Measurements from ENCODE around the gene NPTX2. TPM values are rescaled to one million over a fixed set of nuclear protein-coding genes. Genes with fewer than 3 reads are reported as not detected.

Gene NPTX2
- polyA plus RNA-seq, 4 donors: 2.3 to 10.2 (median 5.0) TPM

GRCh38 chr7:98616381-98617050, 569 bp upstream of the NPTX2 start:
- DNase-seq (ENCODE audit: low read depth in 4 of 4, low spot score in 3 of 4): no peak

GRCh38 chr7:98617960-98618418, 904 bp downstream of the NPTX2 start:
- no peak for DNase-seq (ENCODE audit: low read depth in 4 of 4, low spot score in 3 of 4)

GRCh38 chr7:98618786-98619185, 1.7 kb downstream of the NPTX2 start:
- DNase-seq (ENCODE audit: low read depth in 4 of 4, low spot score in 3 of 4): no peak

GRCh38 chr7:98619450-98620321, 2.6 kb downstream of the NPTX2 start:
- DNase-seq (ENCODE audit: low read depth in 4 of 4, low spot score in 3 of 4): no peak

- no peak for DNase-seq (ENCODE audit: low read depth in 4 of 4, low spot score in 3 of 4)
Observed at GRCh38 chr7:98621573-98622482, 4.7 kb downstream of the NPTX2 start.

GRCh38 chr7:98622926-98623325, 5.8 kb downstream of the NPTX2 start:
- no peak for DNase-seq (ENCODE audit: low read depth in 4 of 4, low spot score in 3 of 4)

- no peak for DNase-seq (ENCODE audit: low read depth in 4 of 4, low spot score in 3 of 4)
Observed at GRCh38 chr7:98624846-98625420, 7.8 kb downstream of the NPTX2 start.

- no peak for DNase-seq (ENCODE audit: low read depth in 4 of 4, low spot score in 3 of 4)
Observed at GRCh38 chr7:98626460-98627412, 9.7 kb downstream of the NPTX2 start.

GRCh38 chr7:98627413-98627790, 10.3 kb downstream of the NPTX2 start:
- DNase-seq (ENCODE audit: low read depth in 4 of 4, low spot score in 3 of 4): no peak

- DNase-seq (ENCODE audit: low read depth in 4 of 4, low spot score in 3 of 4): no peak
Observed at GRCh38 chr7:98628418-98628817, 11.3 kb downstream of the NPTX2 start.

GRCh38 chr7:98629001-98629431, 11.9 kb downstream of the NPTX2 start:
- no peak for DNase-seq (ENCODE audit: low read depth in 4 of 4, low spot score in 3 of 4)

GRCh38 chr7:98630149-98630548, 13.1 kb downstream of the NPTX2 start:
- no peak for DNase-seq (ENCODE audit: low read depth in 4 of 4, low spot score in 3 of 4)

- DNase-seq (ENCODE audit: low read depth in 4 of 4, low spot score in 3 of 4): no peak
Observed at GRCh38 chr7:98630770-98631169, 13.7 kb downstream of the NPTX2 start.

GRCh38 chr7:98638853-98639252, 21.8 kb downstream of the NPTX2 start:
- no peak for DNase-seq (ENCODE audit: low read depth in 4 of 4, low spot score in 3 of 4)

- DNase-seq (ENCODE audit: low read depth in 4 of 4, low spot score in 3 of 4): no peak
Observed at GRCh38 chr7:98640375-98640774, 23.3 kb downstream of the NPTX2 start.

GRCh38 chr7:98641646-98642500, 24.8 kb downstream of the NPTX2 start:
- no peak for DNase-seq (ENCODE audit: low read depth in 4 of 4, low spot score in 3 of 4)

GRCh38 chr7:98643236-98643985, 26.3 kb downstream of the NPTX2 start:
- DNase-seq (ENCODE audit: low read depth in 4 of 4, low spot score in 3 of 4): no peak

- DNase-seq (ENCODE audit: low read depth in 4 of 4, low spot score in 3 of 4): no peak
Observed at GRCh38 chr7:98646465-98646864, 29.4 kb downstream of the NPTX2 start.
